Subcutaneous adipose tissue (tissue), 4 donors: ENCODE data around the gene DESI1. TPM values are rescaled to one million over a fixed set of nuclear protein-coding genes. Genes with fewer than 3 reads are reported as not detected.

Experiments used
- total RNA-seq, 4 donors: library from RNA; depleted of rRNA; stranded (reverse); fragments of >200 nt; gene quantifications; one replicate each; pipeline ENCODE4 v1.1.0, GENCODE V29; 2016
- TF ChIP-seq, protein P1 (sequence below): fragments of 450-650 bp; IDR thresholded peaks from one replicate; pipeline ENCODE4 v1.5.1; 2016; ENCODE audit warnings: low read depth, mild to moderate bottlenecking, control low read depth, antibody characterized with exemption, moderate library complexity

DESI1 gene
- total RNA-seq, 4 donors from 2014 or later = 9.2 to 29.0 (median 17.8) TPM

DNA sequence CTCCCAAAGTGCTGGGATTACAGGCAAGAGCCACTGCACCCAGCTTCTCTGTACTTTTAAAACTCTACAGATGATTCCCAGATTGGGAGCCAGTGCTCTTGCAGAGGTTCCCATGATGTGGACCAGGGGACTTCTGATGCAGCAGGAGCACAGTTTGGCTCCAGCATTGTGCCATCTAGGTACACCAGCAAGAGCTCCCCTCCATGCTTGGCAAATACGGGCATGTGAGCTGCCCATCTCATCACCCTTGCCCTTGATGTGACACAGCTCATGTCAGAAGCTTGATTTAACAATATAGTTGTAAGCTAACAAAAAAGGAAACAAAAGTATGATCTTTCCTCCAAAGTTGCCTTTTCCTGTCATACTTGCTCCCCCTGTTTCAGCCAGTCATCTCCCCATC is 39.1 kb upstream of the DESI1 start:
- TF ChIP-seq, protein P1, sequence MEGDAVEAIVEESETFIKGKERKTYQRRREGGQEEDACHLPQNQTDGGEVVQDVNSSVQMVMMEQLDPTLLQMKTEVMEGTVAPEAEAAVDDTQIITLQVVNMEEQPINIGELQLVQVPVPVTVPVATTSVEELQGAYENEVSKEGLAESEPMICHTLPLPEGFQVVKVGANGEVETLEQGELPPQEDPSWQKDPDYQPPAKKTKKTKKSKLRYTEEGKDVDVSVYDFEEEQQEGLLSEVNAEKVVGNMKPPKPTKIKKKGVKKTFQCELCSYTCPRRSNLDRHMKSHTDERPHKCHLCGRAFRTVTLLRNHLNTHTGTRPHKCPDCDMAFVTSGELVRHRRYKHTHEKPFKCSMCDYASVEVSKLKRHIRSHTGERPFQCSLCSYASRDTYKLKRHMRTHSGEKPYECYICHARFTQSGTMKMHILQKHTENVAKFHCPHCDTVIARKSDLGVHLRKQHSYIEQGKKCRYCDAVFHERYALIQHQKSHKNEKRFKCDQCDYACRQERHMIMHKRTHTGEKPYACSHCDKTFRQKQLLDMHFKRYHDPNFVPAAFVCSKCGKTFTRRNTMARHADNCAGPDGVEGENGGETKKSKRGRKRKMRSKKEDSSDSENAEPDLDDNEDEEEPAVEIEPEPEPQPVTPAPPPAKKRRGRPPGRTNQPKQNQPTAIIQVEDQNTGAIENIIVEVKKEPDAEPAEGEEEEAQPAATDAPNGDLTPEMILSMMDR = no peak

DNA sequence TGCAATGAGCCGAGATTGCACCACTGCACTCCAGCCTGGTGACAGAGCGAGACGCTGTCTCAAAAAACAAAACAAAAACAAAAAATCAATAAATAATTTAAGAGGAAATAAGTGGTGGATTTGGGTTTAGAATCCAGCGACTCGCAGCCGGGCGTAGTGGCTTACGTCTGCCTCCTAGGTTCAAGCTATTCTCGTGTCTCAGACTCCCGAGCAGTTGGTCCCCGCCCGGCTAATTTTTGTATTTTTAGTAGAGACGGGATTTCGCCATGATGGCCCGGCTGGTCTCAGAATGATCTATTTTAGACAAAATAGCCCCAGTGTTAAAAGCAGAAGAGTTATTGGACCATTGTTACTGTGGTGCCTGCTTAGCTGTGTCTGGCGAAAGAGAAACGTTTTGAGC is 38.0 kb upstream of the DESI1 start:
- TF ChIP-seq, protein P1 = no peak

DNA sequence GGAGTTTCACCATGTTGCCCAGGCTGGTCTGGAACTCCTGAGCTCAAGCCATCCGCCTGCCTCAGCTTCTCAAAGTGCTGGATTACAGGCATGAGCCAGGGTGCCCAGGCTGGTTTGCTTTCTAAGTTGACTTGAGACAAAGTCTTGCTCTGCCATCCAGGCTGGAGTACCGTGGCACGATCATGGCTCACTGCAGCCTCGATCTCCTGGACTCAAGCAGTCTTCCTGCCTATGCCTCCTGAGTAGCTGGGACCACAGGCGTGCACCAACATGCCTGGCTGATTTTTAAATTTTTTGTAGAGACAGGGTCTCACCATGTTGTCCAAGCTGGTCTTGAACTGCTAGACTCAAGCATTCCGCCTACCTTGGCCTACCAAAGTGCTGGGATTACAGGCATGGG is 36.9 kb upstream of the DESI1 start:
- TF ChIP-seq, protein P1 = no peak

DNA sequence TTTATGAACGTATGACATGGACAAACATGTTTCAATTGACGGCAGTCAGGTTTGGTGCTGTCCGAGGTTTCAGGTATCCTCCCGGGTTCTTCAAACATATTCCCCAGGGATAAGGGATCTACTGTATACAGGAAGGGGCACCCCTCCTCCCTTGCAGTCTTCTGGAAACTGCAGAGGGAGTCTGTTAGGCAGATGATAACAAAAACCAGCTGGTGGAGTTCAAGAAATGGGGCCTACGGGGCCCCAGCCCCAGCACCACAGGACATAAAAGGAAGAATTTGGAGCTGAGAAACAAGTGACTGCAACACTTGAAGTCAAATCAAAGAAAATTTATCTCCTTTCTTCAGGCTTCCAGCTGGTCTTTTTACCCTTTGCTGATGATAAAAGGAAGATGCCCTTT is 35.7 kb upstream of the DESI1 start:
- TF ChIP-seq, protein P1 = no peak

DNA sequence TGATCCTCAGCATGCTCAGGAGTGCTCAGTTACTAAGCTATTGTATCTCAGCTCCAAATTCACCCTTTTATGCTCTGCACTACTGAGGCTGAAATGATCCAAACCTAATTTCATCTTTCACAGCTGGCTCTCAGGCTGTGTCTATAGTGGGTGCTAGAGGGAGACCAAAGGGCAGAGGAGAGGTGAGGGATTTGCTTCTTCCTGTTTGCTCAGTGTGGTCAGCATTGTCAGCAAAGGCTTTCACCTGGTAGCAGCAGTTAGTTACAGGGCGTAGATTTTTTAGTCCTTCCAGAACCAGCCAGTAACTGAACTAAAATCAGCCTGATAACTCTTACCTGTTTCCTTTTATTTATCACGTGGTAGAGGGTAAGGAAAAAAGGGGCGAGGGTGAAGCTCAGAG is 33.5 kb upstream of the DESI1 start:
- TF ChIP-seq, protein P1 = no peak

DNA sequence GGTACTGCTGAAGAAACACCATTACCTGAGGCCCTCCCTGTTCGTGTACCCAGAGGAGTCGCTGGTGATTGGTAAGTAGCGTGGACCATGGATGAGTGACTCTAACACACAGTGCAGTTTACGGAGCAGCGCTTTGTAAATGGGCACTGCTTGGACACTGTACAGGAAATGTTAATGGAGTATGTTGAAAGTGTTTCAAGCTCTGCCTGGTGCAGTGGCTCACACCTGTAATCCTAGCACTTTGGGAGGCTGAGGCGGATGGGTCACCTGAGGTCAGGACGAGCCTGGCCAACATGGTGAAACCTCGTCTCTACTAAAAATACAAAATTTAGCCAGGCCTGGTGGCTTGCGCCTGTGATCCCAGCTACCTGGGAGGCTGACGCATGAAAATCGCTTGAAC is 30.0 kb upstream of the DESI1 start:
- TF ChIP-seq, protein P1 = no peak

DNA sequence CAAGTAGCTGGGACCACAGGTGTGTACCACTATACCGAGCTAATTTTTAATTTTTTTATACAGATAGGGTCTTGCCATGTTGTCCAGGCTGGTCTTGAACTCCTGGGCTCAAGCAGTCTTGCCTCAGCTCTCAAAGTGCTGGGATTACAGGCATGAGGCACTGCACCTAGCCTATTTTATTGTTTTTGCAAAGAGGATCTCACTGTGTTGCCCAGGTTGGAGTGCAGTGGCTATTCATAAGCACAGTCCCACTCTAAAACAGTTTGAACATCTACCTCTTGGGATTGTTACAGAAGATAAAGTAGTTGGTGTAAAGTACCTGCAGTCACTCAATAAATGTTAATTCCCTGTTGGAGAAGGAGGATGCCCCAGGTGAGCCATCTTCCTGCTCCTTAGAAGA is 29.4 kb upstream of the DESI1 start:
- TF ChIP-seq, protein P1 = no peak
